NCI-H446 (cell line): ENCODE data around the gene ALOX15B.

Experiments used
- DNase-seq, 2 experiments: peaks; one replicate each; lab custom pipeline; 2025; lab: John Stamatoyannopoulos, UW

The ALOX15B gene

GRCh38 chr17:8038954-8039610 lies at the start of gene ALOX15B:
Gene ALOX15B (plus strand): TSS chr17:8039059. CDS start chr17:8039156, 97 bp downstream.
- DNase-seq = no peak

GRCh38 chr17:7989781-7990655 lies 48.8 kb upstream of the ALOX15B start:
- peak; percentile 44 to 78 for DNase-seq

- DNase-seq = no peak
Observed at GRCh38 chr17:7992516-7992915, 46.3 kb upstream of the ALOX15B start.

- DNase-seq = no peak
Observed at GRCh38 chr17:7992924-7993323, 45.9 kb upstream of the ALOX15B start.

- DNase-seq = no peak
Observed at GRCh38 chr17:7993972-7994589, 44.8 kb upstream of the ALOX15B start.

- no peak for DNase-seq
Observed at GRCh38 chr17:7995724-7996123, 43.1 kb upstream of the ALOX15B start.

GRCh38 chr17:7997186-7997585 lies 41.7 kb upstream of the ALOX15B start:
- peak in 1 of 2 experiments; percentile 17 for DNase-seq

- no peak for DNase-seq
Observed at GRCh38 chr17:8001976-8002720, 36.7 kb upstream of the ALOX15B start, which contains the start of gene GUCY2D. Gene GUCY2D (plus strand): TSS chr17:8002615. CDS start chr17:8003048, 433 bp downstream.

- DNase-seq = no peak
Observed at GRCh38 chr17:8002721-8003593, 35.9 kb upstream of the ALOX15B start.

- no peak for DNase-seq
Observed at GRCh38 chr17:8003594-8004181, 35.2 kb upstream of the ALOX15B start.

GRCh38 chr17:8004899-8005298 lies 34.0 kb upstream of the ALOX15B start:
- no peak for DNase-seq

GRCh38 chr17:8005357-8005756 lies 33.5 kb upstream of the ALOX15B start:
- no peak for DNase-seq

GRCh38 chr17:8005967-8006730 lies 32.7 kb upstream of the ALOX15B start:
- no peak for DNase-seq

GRCh38 chr17:8006836-8007680 lies 31.8 kb upstream of the ALOX15B start:
- no peak for DNase-seq

GRCh38 chr17:8007836-8008235 lies 31.0 kb upstream of the ALOX15B start:
- no peak for DNase-seq

- DNase-seq = no peak
Observed at GRCh38 chr17:8012045-8012580, 26.7 kb upstream of the ALOX15B start.

- DNase-seq = no peak
Observed at GRCh38 chr17:8012996-8013640, 25.7 kb upstream of the ALOX15B start.
